ENCODE results near the gene EEIG2.

GRCh38 chr1:108561689-108562326 is 1.9 kb downstream of the EEIG2 start:
- no peak for TF ChIP-seq MEF2D (tag; conservative IDR thresholded peaks at IDR 0.05; ENCODE audit: low read depth)
- TF ChIP-seq PTRF (tag; IDR thresholded peaks at IDR 0.05) = no peak

All from K562 (cell line).